GM21447 (cell line): ENCODE measurements around the gene IRX4.

Experiments used
- ATAC-seq: cut with Tn5 transposase; IDR thresholded peaks from one replicate; pipeline ENCODE4 v1.9.1; 2021; ENCODE audit not compliant: unreplicated experiment

The IRX4 gene

GRCh38 chr5:1882337-1883119 is at the start of gene IRX4:
TSS of gene IRX4 (minus strand) at chr5:1882925. CDS start at chr5:1882647, 278 bp downstream.
- no peak for ATAC-seq

- ATAC-seq = no peak
These were observed 49.0 kb upstream of the IRX4 start for GRCh38 chr5:1931604-1932231.

GRCh38 chr5:1930880-1931603 is 48.3 kb upstream of the IRX4 start:
- no peak for ATAC-seq

GRCh38 chr5:1930501-1930879 is 47.8 kb upstream of the IRX4 start:
- ATAC-seq = no peak

GRCh38 chr5:1929108-1929991 is 46.6 kb upstream of the IRX4 start:
- ATAC-seq = no peak

GRCh38 chr5:1926471-1927341 is 44.0 kb upstream of the IRX4 start:
- no peak for ATAC-seq

GRCh38 chr5:1926071-1926440 is 43.3 kb upstream of the IRX4 start:
- ATAC-seq = no peak

- ATAC-seq = no peak
These were observed 42.7 kb upstream of the IRX4 start for GRCh38 chr5:1925111-1926070.

- no peak for ATAC-seq
These were observed 41.0 kb upstream of the IRX4 start for GRCh38 chr5:1923766-1924165.

GRCh38 chr5:1923341-1923740 is 40.6 kb upstream of the IRX4 start:
- ATAC-seq = no peak

- no peak for ATAC-seq
These were observed 39.0 kb upstream of the IRX4 start for GRCh38 chr5:1921711-1922110.

- no peak for ATAC-seq
These were observed 37.0 kb upstream of the IRX4 start for GRCh38 chr5:1919750-1920149.

- no peak for ATAC-seq
These were observed 36.5 kb upstream of the IRX4 start for GRCh38 chr5:1919209-1919566.

- no peak for ATAC-seq
These were observed 35.9 kb upstream of the IRX4 start for GRCh38 chr5:1918488-1919208.

- no peak for ATAC-seq
These were observed 35.2 kb upstream of the IRX4 start for GRCh38 chr5:1917830-1918487.

GRCh38 chr5:1916041-1917001 is 33.6 kb upstream of the IRX4 start:
- ATAC-seq = no peak

- no peak for ATAC-seq
These were observed 32.6 kb upstream of the IRX4 start for GRCh38 chr5:1915316-1915715.
